Stimulated activated CD4-positive, alpha-beta T cell treated with anti-CD3 and anti-CD28 coated beads, Interleukin-2, amount 100 ng/mL, for 48 hours (primary cell): ENCODE data around the gene ADAP1.
A peak's percentile ranks its signal among the peaks of the same experiment; 100 is the strongest.

Experiments used
- DNase-seq, 2 donors: peaks; one replicate each; pipeline ENCODE4 v3.0.0-alpha.2; 2020

ADAP1 gene

DNA sequence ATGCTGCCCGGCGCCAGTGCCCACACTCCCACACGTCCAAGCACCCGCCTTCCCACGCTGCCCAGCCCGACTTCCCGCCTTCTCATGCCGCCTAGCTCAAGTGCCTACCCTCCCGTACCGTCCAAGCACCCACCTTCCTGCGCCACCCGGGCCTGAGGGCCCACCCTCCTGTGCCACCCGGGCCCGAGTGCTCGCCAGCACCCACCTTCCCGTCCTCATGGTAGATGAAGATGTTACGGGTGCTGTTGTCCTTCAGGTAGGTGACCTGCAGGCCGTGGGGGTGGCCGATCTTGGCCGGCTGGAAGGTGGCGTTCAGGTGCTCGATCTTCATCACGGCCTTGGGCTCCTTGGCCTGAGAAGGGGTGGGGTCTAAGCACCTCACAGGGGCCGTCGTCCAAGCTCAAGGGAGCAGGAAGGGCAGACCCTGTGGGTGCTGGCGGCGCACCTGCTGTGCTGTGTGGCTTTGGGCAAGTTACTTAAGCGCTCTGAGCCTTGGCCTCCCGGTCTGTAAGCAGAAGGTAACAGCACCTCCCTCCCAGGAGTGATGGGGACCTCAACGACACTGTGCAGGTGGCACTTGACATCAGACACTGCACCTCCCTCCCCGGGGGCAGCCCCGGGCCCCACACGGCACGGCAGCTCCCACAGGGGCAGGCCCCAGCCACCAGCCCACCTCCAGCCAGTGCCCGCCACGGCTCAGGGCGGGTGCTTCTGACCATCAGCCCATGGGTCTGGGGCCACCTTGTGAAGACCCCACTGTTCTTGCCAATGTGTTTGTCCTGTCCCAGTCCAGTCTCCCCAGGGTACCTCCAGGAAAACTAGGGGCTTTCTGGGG is 50.3 kb downstream of the ADAP1 start:
- no peak for DNase-seq

DNA sequence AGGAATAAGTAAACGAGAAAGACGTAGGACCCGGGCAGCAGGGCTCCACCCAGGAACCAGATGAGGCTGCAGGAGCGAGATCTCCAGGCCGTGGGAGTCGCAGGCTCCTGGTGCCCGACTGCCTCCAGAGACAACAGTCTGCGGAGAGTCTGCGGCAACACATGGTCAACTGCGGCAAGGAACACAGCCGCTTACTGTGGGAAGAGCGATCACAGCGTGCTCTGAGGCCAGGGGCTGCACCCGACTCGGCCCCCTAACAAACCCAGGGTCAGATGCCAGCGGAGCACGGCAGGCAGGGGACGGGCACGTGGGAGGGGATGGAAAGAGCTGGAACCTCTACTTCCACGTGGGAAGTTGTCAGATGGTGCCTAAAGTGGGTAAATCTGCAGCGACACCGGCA is 51.5 kb downstream of the ADAP1 start:
- no peak for DNase-seq

DNA sequence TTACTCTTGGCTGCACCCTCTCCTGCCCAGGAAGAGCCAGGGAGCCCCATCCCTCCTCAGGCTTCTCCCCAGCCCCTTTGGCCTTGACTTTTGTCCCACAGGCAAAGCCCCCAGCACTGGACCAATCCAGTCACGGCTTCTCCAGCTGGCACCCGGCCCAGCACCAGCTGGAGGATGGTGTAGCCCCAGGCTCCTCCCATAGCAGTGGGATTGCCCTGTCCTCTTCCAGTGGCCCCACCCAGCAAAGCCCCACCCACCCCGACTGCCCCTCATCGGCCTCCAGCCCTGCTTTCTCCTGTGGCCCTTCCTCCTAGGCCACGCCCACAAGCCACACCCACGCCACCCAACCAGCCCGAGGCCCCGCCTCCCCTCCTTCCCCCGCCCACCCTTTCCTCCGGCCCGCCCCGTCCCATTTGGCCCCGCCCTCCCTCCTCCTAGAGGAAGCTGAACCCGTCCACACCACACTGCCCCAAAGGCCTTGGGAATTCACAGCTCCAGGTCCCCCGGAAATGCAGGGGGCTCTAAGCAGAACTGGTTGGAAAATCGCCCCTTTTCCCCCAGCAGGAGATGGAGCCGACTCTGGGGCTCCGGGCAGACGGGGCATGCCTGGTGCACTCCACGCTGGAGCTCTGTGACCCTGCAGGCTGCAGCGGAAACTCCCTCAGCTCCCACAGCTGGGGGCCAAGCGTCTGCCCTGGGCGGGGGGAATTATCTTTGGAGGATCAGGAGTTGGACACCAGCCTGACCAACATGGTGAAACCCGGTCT is 52.9 kb downstream of the ADAP1 start:
- peak in 1 of 2 donors; percentile 56 for DNase-seq

DNA sequence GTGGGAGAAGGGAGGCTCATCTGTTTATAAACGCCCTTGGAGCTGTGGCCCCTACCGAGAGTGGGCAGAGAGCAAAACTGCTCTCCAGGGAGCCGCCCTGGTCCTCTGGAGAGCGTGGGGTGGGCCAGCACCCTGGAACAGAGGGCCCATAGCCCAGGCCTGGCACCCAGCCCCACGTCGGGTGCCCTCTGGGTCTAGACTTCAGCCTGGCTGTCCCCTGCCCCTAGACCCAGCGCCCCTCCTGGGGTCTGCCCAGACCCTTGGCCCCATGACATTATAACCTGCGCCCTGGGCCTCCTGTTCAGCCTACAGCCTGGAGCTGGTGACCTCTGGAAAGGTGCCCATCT is 53.5 kb downstream of the ADAP1 start:
- DNase-seq, result no peak

DNA sequence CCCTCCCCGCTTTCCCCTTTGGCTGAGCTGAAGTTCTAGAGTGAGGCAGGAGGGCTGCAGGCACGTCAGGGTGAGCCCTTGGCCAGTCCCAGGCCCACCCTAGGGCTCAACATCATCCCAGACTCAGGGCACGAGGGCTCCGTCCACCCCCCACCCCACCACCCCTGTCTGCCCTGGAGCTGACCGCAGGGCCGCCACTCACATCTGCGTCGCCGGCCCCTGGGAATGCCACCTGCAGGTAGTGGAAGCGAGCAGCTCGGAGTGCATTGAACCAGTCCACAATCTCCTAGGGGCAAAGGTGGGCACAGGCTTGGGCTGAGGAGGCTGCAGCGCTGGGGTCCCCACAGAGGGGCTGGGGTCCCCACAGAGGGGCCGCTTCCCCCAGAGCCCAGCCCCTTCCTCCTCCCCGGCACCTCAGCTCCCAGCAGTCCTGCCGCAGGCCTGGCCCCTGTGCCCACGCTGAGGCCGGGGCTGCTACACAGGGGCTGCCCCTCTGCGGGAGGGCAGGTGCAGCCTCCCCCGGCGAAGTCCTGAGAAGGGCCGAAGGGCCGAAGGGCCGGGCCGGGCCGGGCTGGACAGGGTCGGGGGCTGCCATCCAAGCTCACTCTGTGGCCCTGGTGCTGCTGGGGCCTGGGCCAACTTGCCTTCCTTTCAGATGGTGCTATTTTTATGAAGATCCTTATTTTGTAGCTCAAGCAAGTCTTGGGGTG is 54.0 kb downstream of the ADAP1 start:
- no peak for DNase-seq

DNA sequence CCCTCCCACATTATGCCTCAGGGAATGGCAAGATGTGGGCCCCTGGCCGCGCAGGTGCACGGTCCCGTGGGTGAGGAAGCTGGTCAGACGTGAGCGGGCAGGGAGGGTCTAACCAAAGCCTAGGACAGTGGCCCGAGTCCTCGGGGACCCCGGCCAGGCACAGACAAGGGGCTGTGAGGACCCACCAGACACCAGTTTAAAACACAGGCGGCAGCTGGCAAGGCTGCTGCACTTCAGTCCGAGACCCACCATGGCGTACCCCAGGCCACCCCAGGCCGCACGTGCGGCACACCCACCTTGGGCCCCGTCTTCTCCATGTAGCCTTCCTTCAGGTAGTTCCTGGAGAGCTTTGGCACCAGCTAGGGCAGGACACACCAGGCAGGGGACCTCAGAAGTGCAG is 54.7 kb downstream of the ADAP1 start:
- no peak for DNase-seq

DNA sequence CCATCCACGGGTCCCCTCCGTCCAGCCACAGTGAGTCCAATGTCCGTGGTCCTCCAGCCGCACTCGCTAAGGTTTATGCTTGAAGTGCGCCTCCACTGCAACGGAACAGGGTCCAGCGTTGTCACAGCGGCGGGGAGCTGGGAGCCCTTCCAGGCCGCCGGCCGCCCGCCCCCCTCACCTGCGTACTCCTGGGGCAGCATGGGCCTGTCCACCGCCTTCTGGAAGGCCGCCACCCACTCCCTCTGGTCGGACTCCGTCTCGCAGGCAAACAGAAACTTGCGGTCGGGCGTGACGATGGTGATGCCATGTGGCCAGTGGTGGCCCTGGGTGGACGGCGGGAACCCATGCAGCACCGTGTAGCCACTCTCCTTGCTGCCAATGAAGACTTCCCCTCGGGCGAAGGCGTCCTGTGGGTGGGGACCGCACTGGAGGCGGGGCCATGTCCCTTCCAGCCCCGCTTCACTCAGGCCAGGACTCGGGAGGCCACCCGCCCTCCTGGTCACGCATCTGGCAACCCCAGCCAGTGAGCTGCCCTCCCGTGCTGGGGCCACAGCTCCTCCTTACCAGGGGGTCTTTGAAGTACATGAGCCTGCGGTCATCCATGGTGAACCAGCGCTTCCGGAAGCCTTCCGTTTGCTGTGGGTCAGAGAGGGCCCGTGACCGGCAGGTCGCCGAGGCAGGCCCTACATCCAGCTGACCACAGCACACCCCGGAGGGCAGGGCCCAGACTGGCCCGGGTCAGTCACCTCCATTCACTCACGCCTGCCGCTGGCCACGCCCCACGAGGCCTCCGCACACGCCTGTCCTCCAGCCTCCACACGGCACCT is 55.4 kb downstream of the ADAP1 start:
- DNase-seq, result no peak

DNA sequence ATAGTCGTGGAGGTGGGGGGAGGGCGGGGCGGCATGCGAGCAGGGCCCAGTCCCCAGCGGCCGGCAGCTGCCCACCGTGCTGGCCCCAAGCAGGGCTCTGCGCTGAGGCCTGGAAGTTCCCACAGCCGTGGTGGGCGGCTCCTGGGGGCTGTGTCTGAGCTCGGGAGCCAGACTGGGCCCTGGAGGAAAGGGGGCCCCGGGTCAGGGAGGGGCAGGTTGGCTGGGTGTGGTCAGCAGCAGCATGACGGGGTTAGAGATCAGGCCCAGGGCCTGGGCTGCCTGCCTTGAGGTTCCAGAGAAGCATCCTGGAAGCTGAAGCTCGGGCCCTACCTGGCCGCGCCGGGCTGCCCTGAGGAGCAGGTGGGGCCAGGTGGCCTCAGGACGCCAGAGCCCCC is 56.0 kb downstream of the ADAP1 start:
- DNase-seq, result no peak

DNA sequence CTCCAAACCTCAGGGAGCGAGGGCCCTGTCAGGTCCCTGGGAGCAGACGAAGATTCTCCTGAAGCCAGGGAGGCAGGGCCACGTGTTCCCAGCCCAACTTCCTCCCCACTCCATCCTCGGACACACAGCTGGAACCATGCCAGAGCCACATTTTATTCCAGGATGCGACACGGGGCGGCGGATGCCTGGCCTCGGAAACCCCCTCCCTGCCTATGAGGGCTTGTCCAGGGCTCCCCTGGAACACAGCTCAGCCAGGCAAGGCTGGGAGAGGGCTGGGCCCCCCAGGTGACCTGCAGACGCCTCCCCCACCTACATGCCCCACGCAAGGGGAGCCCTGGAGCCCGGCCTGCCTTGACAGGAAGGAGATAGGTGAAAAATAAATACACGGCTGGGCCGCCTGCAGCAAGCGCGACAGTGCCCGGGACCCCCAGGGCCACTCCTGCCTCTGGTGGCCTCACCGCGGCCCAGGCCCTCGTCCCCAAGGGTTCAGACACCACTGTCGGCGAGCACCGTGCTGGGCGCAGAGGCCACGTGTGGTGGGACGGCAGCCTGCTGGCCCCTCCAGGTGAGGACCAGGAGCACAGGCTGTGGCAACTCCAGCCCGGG is 56.6 kb downstream of the ADAP1 start:
- no peak for DNase-seq

DNA sequence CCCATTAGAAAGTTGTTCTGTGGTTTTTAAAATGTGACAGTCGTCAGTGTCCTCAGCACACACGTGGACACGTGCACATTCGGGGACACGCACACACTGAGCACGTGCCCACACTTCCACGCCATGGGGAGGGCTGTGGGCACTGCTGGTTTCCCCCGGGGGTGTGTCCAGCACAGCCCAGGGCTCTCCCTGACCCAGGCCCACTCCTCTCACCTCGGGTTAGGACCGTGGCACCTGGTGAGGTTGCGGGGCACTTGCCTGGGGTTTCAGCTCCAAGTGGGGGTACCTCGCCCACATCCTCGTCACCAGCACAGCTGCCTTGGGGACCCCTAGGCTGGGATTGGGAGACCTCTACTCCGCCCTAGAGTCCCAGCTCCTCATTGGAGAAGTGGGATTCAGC is 57.4 kb downstream of the ADAP1 start:
- DNase-seq, result no peak

DNA sequence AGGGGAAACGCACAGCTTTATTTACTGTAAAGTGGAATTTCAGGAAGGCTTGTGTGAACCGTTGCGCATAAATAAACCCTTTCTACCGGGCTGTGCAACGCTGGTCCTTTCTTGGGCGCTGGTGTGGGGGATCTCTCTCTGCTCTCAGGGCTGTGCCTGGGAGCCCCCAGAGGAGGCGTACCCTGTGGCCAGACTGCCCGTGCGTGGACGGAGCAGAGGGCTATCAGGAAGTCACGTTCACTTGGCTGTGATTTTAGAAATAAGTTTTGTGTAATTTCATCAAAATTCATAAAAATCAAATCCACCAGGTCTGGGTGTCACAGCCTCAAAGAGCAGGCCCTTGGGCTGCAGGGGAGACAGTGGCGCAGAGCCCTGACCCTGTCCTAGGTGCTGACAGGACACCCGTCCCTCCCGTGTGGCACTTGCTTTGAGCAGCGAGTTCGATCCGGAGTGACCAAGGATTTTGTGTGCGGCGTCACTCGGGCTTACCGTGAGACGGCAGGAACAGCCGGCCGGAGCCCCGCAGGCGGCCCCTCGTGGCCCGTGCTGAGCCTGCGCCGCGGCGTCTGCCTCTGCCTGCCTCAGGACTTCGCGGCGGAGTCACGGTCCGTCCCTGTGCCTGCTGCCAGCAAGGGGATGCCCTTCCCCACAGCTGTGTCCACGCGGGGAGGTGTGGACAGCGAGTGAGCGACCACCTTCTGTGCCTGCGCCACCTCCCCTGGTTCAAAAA is 58.0 kb downstream of the ADAP1 start:
- DNase-seq, result no peak

DNA sequence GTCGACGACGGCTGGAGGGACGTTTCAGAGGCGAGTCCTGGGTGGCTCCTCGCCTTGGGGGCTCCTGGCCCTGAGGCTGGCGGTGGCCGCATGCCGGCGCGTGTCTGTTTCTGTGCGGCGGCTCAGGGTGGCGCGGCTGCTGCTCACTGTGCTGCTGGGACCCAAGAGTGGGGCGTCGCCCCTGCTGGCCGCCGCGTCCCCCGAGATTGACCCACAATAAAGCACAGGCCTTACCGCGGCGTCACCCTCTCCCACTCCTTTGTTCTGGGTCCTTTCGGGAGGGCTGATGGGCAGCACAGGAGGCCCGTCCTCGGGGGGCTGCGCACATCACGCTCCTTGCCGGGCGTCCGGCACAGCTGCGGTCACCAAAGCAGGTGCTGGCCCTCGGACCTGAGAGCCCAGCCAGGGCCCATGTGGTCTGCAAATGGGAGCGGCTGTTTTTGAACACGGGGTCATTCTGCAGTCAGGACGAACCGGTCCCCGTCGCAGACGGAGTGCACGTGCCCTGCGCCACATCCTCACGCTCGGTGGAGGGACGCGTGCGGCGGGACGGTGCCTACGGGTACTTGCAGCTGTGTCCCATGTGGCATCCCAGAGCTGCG is 58.9 kb downstream of the ADAP1 start:
- DNase-seq, result no peak

DNA sequence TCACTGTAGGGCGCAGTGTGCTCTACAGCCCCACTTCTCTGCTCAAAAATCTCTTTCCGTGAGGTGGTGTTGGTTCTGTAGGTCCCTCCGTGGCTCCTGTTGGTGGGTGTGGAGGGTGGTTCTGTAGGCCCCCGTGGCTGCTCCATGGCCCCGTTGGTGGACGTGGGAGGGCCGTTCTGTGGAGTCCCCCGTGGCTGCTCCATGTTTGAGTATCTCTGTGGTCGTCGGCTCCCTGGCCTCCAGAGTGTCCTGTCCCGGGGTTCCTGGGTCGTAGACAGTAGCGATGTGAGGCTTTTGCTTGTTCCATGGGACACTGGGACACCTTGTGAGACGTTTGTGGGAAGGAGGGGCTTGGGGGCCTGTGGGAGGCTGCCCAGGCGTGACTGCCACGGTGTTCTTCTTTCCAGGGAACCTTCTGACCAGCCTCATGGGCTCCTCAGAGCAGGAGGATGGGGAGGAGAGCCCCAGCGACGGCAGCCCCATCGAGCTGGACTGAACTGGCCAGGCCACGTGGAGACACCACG is 59.5 kb downstream of the ADAP1 start:
- DNase-seq, result no peak

DNA sequence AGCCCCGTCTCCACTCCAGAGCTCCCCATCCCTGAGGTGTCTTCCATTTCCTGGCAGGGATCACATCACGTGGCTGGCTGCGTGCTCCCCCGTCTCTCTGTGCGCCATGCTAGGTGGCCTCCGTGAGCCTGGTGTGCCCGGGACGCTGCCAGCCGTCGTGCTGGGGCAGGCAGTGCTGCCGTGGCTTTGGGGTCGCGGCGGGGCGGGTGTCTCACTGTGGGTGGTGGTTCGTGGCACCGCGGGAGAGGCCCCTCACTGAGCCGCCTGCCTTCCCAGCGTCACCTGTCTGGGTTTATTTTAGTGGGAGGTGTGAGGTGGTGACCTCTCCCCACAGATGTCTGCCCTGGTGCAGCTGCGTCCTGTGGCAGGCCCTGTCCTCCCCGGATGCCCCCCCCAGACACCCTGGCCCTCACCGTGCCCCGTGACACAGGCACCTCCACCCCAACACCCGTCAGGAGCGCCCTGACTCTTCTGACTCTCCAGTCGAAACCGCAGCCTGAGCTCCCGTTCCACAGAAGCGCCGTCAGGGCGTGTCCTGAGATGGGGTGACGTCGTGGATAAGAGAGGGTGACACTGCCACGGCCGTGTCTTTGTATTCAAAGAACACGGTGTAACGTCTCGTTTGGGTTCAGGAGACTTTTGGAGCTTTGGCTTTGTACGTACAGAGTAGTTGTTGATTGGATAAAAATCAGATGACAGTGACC is 60.2 kb downstream of the ADAP1 start:
- no peak for DNase-seq

DNA sequence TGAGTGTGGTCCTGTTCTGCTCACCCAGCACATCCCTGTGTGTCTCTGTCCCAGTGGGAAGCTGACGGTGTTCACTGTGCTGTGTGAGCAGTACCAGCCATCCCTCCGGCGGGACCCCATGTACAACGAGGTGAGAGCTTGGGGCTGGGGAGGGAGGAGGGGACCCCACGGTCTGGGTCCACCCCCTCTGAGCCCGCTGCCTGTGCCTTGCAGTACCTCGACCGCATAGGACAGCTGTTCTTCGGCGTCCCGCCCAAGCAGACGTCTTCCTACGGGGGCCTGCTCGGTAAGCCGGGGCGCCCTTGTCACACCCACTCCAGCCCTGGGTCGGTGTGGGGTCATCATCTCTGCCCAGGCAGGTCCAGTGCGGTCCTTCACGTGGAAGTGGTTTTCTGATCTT is 60.8 kb downstream of the ADAP1 start:
- DNase-seq, result no peak

DNA sequence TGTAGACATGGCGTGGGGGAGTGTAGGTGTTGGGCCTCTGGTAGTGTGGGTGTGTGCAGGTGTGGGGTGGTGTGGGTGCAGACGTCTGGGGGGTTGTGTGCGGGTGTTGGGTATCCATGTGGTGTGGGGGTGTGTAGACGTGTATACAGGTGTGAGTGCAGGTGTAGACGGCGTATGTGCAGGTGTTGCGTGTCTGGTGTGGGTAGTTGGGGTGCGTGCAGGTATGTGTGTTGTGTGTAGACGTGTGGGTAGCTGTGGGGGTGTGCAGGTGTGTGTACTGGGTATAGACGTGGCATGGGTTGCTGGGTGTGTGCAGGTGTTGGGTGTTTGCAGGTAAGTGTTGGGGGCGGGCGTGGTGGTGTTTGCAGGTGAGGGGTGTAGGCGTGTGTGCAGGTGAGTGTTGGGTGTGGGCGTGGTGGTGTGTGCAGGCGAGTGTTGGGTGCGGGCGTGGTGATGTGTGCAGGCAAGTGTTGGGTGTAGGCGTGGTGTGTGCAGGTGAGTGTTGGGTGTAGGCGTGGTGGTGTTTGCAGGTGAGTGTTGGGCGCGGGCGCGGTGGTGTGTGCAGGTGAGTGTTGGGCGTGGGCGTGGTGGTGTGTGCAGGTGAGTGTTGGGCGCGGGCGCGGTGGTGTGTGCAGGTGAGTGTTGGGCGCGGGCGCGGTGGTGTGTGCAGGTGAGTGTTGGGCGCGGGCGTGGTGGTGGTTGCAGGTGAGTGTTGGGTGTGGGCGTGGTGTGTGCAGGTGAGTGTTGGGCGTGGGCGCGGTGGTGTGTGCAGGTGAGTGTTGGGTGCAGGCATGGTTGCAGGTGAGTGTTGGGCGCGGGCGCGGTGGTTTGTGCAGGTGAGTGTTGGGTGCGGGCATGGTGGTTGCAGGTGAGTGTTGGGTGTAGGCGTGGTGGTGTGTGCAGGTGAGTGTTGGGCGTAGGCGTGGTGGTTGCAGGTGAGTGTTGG is 61.6 kb downstream of the ADAP1 start:
- DNase-seq, result no peak

DNA sequence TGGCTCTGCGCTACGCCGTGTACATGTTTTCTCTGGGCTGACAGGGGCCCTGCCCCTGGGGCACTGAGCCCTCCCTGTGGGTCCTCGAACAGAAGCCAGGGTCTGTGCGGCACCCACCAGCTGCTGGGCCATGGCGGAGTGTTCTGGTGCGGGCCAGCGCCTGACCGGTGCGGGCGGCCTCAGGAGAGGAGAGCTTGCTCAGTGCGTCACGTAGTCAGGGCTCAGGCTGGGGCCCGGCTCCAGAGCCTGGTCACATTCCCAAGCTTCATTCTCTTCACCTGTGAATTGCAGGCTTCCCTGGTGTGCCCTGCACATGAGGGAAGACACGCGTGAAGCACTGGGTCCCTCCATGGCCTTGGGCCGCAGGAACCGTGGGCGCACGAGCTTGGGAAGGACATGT is 62.7 kb downstream of the ADAP1 start:
- DNase-seq, result no peak

DNA sequence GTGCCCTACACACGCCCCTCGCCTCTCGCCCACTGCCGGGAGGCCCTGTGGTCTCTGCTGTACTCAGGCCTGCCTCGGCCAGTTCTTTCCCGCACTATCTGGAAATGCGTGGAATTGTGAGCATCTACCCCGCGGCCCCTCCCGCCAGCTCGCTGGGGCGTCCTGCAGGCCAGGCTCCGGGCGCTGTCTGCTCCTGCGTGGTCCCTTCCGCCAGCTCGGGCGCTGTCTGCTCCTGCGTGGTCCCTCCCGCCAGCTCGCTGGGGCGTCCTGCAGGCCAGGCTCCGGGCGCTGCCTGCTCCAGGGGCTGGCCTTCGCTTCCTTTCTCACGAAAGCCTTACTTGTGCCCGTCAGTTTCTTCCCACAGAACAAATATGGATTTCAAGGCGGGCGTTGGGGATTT is 63.2 kb downstream of the ADAP1 start:
- no peak for DNase-seq

DNA sequence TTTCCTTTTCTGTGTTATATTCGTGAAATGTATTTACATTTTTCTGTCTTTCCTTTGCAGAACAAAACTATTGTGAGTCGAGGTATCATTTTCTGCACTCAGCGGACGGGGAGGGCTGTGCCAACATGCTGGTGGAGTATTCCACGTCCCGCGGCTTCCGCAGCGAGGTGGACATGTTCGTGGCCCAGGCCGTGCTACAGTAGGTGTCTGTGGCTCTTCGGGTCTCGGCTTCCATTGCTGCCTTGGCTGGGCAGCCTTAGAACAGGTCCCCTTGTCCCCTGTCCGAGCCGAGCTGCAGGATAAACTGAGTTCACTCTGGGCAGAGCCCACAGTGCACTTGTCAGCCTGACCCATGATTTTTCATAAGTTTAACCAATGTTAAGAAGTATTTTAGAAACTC is 63.6 kb downstream of the ADAP1 start:
- no peak for DNase-seq
